Neuronal stem cell (in vitro differentiated cells): Measurements from ENCODE around the gene PRL.

ENCODE experiments used
- DNase-seq: peaks from one replicate; pipeline ENCODE4 v3.0.0-alpha.2; 2013; ENCODE audit warnings: low spot score
- H2AFZ ChIP-seq: one replicate; pipeline ENCODE4 v1.6.1; 2013; ENCODE audit warnings: mild to moderate bottlenecking, low read length, inconsistent platforms
- H2AK5ac ChIP-seq: 2 replicates; pipeline ENCODE4 v1.6.1; 2013; ENCODE audit warnings: low read depth, mild to moderate bottlenecking, inconsistent platforms, low read length, moderate library complexity, mixed read lengths
- H2BK120ac ChIP-seq: 2 replicates; pipeline ENCODE4 v1.6.1; 2013; ENCODE audit warnings: low read depth, mild to moderate bottlenecking, inconsistent platforms, low read length, moderate library complexity, mixed read lengths
- H2BK12ac ChIP-seq: one replicate; pipeline ENCODE4 v1.6.1; 2013; ENCODE audit warnings: low read length, inconsistent platforms
- H2BK15ac ChIP-seq: 2 replicates; pipeline ENCODE4 v1.6.1; 2013; ENCODE audit warnings: mild to moderate bottlenecking, low read length, inconsistent platforms, mixed read lengths
- H2BK5ac ChIP-seq: one replicate; pipeline ENCODE4 v1.6.1; 2013; ENCODE audit warnings: inconsistent platforms, mild to moderate bottlenecking, low read length, moderate library complexity
- H3K14ac ChIP-seq: one replicate; pipeline ENCODE4 v1.6.1; 2013; ENCODE audit warnings: low read length, inconsistent platforms
- H3K18ac ChIP-seq: 2 replicates; pipeline ENCODE4 v1.6.1; 2013; ENCODE audit warnings: low read length, inconsistent platforms
- H3K23ac ChIP-seq: 2 replicates; pipeline ENCODE4 v1.6.1; 2013; ENCODE audit warnings: low read depth, mild to moderate bottlenecking, mixed read lengths, low read length, inconsistent platforms; ENCODE audit not compliant: poor library complexity
- H3K27ac ChIP-seq: replicated peaks from 3 replicates; pipeline ENCODE4 v1.5.1; 2013; ENCODE audit warnings: low read length, inconsistent platforms
- H3K27me3 ChIP-seq, 3 experiments: 2 replicates each; pipeline ENCODE4 v1.6.1; 2013; ENCODE audit warnings: low read length in 3 of 3, mild to moderate bottlenecking in 2 of 3, inconsistent platforms in 1 of 3, low read depth in 1 of 3, mixed read lengths in 1 of 3, moderate library complexity in 1 of 3; ENCODE audit not compliant: control insufficient read depth in 3 of 3, insufficient read depth in 3 of 3
- H3K36me3 ChIP-seq, 2 donors: replicated peaks in 1 of 2; 2 replicates each; pipeline ENCODE4 v1.6.1; 2013; ENCODE audit warnings: low read length in 2 of 2; ENCODE audit not compliant: control insufficient read depth in 2 of 2, insufficient read depth in 2 of 2
- H3K4ac ChIP-seq: 2 replicates; pipeline ENCODE4 v1.6.1; 2013; ENCODE audit warnings: inconsistent platforms, mild to moderate bottlenecking, low read length, moderate library complexity
- H3K4me1 ChIP-seq, 2 donors: 1 replicate in 1 of 2; 2 replicates in 1 of 2; pipeline ENCODE4 v1.6.1; 2013; ENCODE audit warnings: low read length in 2 of 2, low read depth in 1 of 2; ENCODE audit not compliant: control insufficient read depth in 2 of 2, insufficient read depth in 1 of 2
- H3K4me2 ChIP-seq: one replicate; pipeline ENCODE4 v1.6.1; 2013; ENCODE audit warnings: mild to moderate bottlenecking, low read length, inconsistent platforms; ENCODE audit not compliant: insufficient read depth, poor library complexity, severe bottlenecking
- H3K4me3 ChIP-seq, 2 donors: 2 replicates each; pipeline ENCODE4 v1.5.1; 2013; ENCODE audit warnings: low read length in 2 of 2, mild to moderate bottlenecking in 2 of 2, inconsistent platforms in 1 of 2, moderate library complexity in 1 of 2
- H3K79me1 ChIP-seq: one replicate; pipeline ENCODE4 v1.6.1; 2013; ENCODE audit warnings: low read depth, mild to moderate bottlenecking, inconsistent platforms, low read length, moderate library complexity
- H3K9ac ChIP-seq: one replicate; pipeline ENCODE4 v1.6.1; 2013; ENCODE audit warnings: mild to moderate bottlenecking, low read depth, low read length, inconsistent platforms; ENCODE audit not compliant: poor library complexity
- H3K9me3 ChIP-seq, 2 donors: replicated peaks in 1 of 2; 2 replicates each; pipeline versions ENCODE3 to v1.6.1; 2013; ENCODE audit warnings: low read length in 2 of 2, mild to moderate bottlenecking in 2 of 2, inconsistent platforms in 1 of 2, low read depth in 1 of 2, mixed read lengths in 1 of 2, moderate library complexity in 1 of 2; ENCODE audit not compliant: control insufficient read depth in 2 of 2, insufficient read depth in 1 of 2
- H4K8ac ChIP-seq: one replicate; pipeline ENCODE4 v1.6.1; 2013; ENCODE audit warnings: low read depth, mild to moderate bottlenecking, inconsistent platforms, low read length, moderate library complexity
- H4K91ac ChIP-seq: one replicate; pipeline ENCODE4 v1.6.1; 2013; ENCODE audit warnings: low read length, low read depth, mild to moderate bottlenecking, inconsistent platforms; ENCODE audit not compliant: poor library complexity
- WGBS, 2 donors: extraction: QIAGEN DNeasy Blood & Tissue Kit; methylation state at CpG; one replicate each; pipeline ENCODE4 v1.1.7; 2013; ENCODE audit warnings: missing lambda C conversion rate in 2 of 2, mixed read lengths in 1 of 2; ENCODE audit not compliant: insufficient read length in 2 of 2, insufficient replicate concordance in 1 of 2; ENCODE audit errors: extremely low coverage in 2 of 2; 5-methylcytosine and 5-hydroxymethylcytosine counted together

Gene PRL

GRCh38 chr6:22238861-22239260, 58.0 kb downstream of the PRL start:
- no peak for DNase-seq
- Histone ChIP-seq H4K8ac (no peak overlapping the region), H2AFZ (no peak overlapping the region), H2BK15ac (no peak overlapping the region), H4K91ac (no peak overlapping the region), H3K27me3 (no peaks in the 10 kb centered on the region), H3K36me3 (no peaks in the 10 kb centered on the region), H2BK120ac (no peak overlapping the region), H3K4me1 (no peaks in the 10 kb centered on the region), H3K23ac (no peak overlapping the region), H3K14ac (no peak overlapping the region), H3K79me1 (no peaks in the 10 kb centered on the region), H3K4me3 (no peak overlapping the region), H3K9me3 (peaks cover 0 to 14% of the 10 kb centered on the region in 2 donors), H2AK5ac (no peak overlapping the region), H2BK12ac (no peak overlapping the region), H3K9ac (no peak overlapping the region), H2BK5ac (no peak overlapping the region), H3K4ac (no peak overlapping the region), H3K18ac (no peak overlapping the region), H3K4me2 (no peak overlapping the region), H3K27ac (no peak overlapping the region)
- WGBS, 2 donors, result no CpG with 5 or more reads among the region's 4 CpGs

GRCh38 chr6:22237526-22237925, 59.3 kb downstream of the PRL start:
- no peak overlapping the region for H3K14ac ChIP-seq
- H3K9me3 ChIP-seq, result peaks cover 0 to 19% of the 10 kb centered on the region in 2 donors
- H2BK12ac ChIP-seq, result no peak overlapping the region
- H3K4ac ChIP-seq, result no peak overlapping the region
- no peak overlapping the region for H3K18ac ChIP-seq
- no peak overlapping the region for H2AK5ac ChIP-seq
- no peaks in the 10 kb centered on the region for H3K36me3 ChIP-seq
- no peak overlapping the region for H3K27ac ChIP-seq
- H4K91ac ChIP-seq, result no peak overlapping the region
- H2BK5ac ChIP-seq, result no peak overlapping the region
- no peak overlapping the region for H2AFZ ChIP-seq
- H3K79me1 ChIP-seq, result no peaks in the 10 kb centered on the region
- H3K9ac ChIP-seq, result no peak overlapping the region
- no peak overlapping the region for H3K4me3 ChIP-seq
- H2BK120ac ChIP-seq, result no peak overlapping the region
- no peaks in the 10 kb centered on the region for H3K4me1 ChIP-seq
- no peak for DNase-seq
- no peak overlapping the region for H3K23ac ChIP-seq
- no peak overlapping the region for H4K8ac ChIP-seq
- H2BK15ac ChIP-seq, result no peak overlapping the region
- no CpG with 5 or more reads among the region's 1 CpG for WGBS, 2 donors
- H3K4me2 ChIP-seq, result no peak overlapping the region
- H3K27me3 ChIP-seq, result no peaks in the 10 kb centered on the region
